MCF 10A (cell line): ENCODE results near the gene ARHGAP18. TPM values are rescaled to one million over a fixed set of nuclear protein-coding genes. Genes with fewer than 3 reads are reported as not detected.
A peak's percentile ranks its signal among the peaks of the same experiment; 100 is the strongest.

Source experiments
- BruUV-seq: library from RNA; stranded (reverse); fragments of 400-500 nt; replicated peaks from 2 replicates; lab custom pipeline; 2021; lab: Mats Ljungman, UMichigan
- CTCF ChIA-PET: fragments of 300-600 bp; sonication (Branson Sonifier 250); formaldehyde crosslinking; extraction: SDS; loops from one replicate; lab custom pipeline; 2021; ENCODE audit warnings: antibody characterized with exemption, inconsistent platforms; lab: Yijun Ruan, JAX
- POLR2A ChIA-PET: fragments of 300-600, 350-650 bp; sonication (Branson Sonifier 250); formaldehyde crosslinking; extraction: SDS; loops from one replicate; lab custom pipeline; 2020; ENCODE audit warnings: antibody characterized with exemption, inconsistent platforms; lab: Yijun Ruan, JAX
- DNase-seq: peaks from one replicate; pipeline ENCODE4 v3.0.0-alpha.2; 2018; ENCODE audit not compliant: unreplicated experiment
- H3K27ac Mint-ChIP-seq: one replicate; pipeline ENCODE4 v1.8.0; 2022; ENCODE audit warnings: mild to moderate bottlenecking, low read depth, mixed read lengths; ENCODE audit not compliant: unreplicated experiment
- H3K27me3 Mint-ChIP-seq: one replicate; pipeline ENCODE4 v1.8.0; 2022; ENCODE audit warnings: mixed read lengths; ENCODE audit not compliant: insufficient read depth, unreplicated experiment
- H3K36me3 Mint-ChIP-seq: one replicate; pipeline ENCODE4 v1.8.0; 2022; ENCODE audit warnings: mild to moderate bottlenecking, moderate library complexity, mixed read lengths; ENCODE audit not compliant: insufficient read depth, unreplicated experiment
- H3K4me1 Mint-ChIP-seq: one replicate; pipeline ENCODE4 v1.8.0; 2022; ENCODE audit warnings: mixed read lengths; ENCODE audit not compliant: insufficient read depth, unreplicated experiment
- H3K4me3 Mint-ChIP-seq: one replicate; pipeline ENCODE4 v1.8.0; 2022; ENCODE audit warnings: mild to moderate bottlenecking, moderate library complexity, mixed read lengths; ENCODE audit not compliant: unreplicated experiment
- H3K9me3 Mint-ChIP-seq: one replicate; pipeline ENCODE4 v1.8.0; 2022; ENCODE audit warnings: mixed read lengths; ENCODE audit not compliant: unreplicated experiment
- intact Hi-C: fragments of 100-400 bp; cut with micrococcal nuclease; formaldehyde crosslinking; loops from 2 replicates; pipeline ENCODE4 v1.14.1; 2022
- total RNA-seq: library from RNA; stranded (reverse); gene quantifications from 2 replicates; pipeline ENCODE4 v1.2.3, GENCODE V29; 2022
- TF ChIP-seq, protein P1 (sequence below): fragments of 200-600 bp; IDR thresholded peaks from one replicate; pipeline ENCODE4 v1.8.0; 2022; ENCODE audit warnings: antibody characterized with exemption, mild to moderate bottlenecking; ENCODE audit not compliant: unreplicated experiment

Gene ARHGAP18
- total RNA-seq, 1 experiment from 2014 or later = 22.9 TPM

DNA sequence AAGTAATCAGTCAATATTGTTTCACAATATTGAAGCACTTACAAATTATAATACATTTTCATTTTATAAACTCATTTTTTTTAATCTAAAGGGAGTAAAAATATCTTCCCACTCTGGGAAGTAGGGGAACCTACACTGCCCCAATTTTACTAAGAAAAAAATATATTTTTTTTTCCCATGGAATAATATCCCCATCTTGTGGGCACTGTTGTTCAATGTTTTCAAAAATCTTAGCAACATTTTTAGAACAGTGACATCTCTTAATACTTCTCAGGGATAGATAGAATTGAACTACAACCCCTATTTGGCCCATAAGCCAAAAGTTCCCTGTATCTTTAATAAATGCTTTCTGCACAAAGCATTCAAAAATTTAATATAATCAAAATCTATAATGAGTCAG lies 42.9 kb downstream of the ARHGAP18 start:
- no peaks in the 10 kb centered on the region for H3K9me3 Mint-ChIP-seq
- no peak for DNase-seq
- no peak overlapping the region for H3K4me3 Mint-ChIP-seq
- POLR2A ChIA-PET = no interaction called here
- CTCF ChIA-PET = interaction anchor here (0.7 to 1.4 kb wide), 2 partner anchors 10 to 62 kb away, joined by 4 read pairs; no protein-coding TSS in a partner anchor
- TF ChIP-seq, protein P1, sequence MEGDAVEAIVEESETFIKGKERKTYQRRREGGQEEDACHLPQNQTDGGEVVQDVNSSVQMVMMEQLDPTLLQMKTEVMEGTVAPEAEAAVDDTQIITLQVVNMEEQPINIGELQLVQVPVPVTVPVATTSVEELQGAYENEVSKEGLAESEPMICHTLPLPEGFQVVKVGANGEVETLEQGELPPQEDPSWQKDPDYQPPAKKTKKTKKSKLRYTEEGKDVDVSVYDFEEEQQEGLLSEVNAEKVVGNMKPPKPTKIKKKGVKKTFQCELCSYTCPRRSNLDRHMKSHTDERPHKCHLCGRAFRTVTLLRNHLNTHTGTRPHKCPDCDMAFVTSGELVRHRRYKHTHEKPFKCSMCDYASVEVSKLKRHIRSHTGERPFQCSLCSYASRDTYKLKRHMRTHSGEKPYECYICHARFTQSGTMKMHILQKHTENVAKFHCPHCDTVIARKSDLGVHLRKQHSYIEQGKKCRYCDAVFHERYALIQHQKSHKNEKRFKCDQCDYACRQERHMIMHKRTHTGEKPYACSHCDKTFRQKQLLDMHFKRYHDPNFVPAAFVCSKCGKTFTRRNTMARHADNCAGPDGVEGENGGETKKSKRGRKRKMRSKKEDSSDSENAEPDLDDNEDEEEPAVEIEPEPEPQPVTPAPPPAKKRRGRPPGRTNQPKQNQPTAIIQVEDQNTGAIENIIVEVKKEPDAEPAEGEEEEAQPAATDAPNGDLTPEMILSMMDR = no peak
- intact Hi-C loops = loop anchor here (1.0 to 5.0 kb wide), 2 partner anchors 65 to 69 kb away; no protein-coding TSS in a partner anchor
- H3K36me3 Mint-ChIP-seq = no peaks in the 10 kb centered on the region
- H3K27me3 Mint-ChIP-seq = no peaks in the 10 kb centered on the region
- H3K27ac Mint-ChIP-seq = peak overlapping the region; percentile 74
- H3K4me1 Mint-ChIP-seq = peaks cover 34% of the 10 kb centered on the region
- no TSS peak for BruUV-seq

DNA sequence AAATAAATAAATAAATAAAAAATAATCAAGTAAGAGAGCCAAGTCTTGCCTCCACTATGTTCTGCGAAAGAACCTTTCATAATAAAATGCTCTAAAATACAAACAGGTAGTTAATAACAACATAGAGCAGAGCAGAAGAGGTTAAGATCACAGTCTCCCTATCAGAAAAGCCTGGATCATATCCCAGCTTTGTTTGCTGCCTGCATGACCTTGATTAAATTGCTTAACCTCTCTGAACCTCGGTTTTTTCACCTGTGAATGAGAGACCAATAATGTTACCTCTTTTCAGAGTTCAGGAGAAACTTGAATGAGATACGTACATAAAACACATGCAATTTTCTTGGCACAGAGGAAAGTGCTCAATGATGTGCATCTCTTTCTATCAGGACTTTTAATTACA lies 44.4 kb downstream of the ARHGAP18 start:
- no peaks in the 10 kb centered on the region for H3K27me3 Mint-ChIP-seq
- H3K9me3 Mint-ChIP-seq = no peaks in the 10 kb centered on the region
- H3K27ac Mint-ChIP-seq = no peak overlapping the region
- H3K4me3 Mint-ChIP-seq = no peak overlapping the region
- no peaks in the 10 kb centered on the region for H3K36me3 Mint-ChIP-seq
- H3K4me1 Mint-ChIP-seq = peaks cover 31% of the 10 kb centered on the region
- CTCF ChIA-PET = interaction anchor here (1.3 to 1.7 kb wide), 3 partner anchors 56 to 68 kb away, joined by 4 to 11 read pairs (median 4); no protein-coding TSS in a partner anchor
- intact Hi-C loops = loop anchor here (5.0 kb wide), 1 partner anchor 67 kb away; no protein-coding TSS in a partner anchor
- no peak for DNase-seq
- POLR2A ChIA-PET = interaction anchor here (0.5 to 0.8 kb wide), 2 partner anchors 16 to 45 kb away, joined by 3 read pairs; partner anchors contain the start of gene ARHGAP18
- no TSS peak for BruUV-seq
- TF ChIP-seq, protein P1 = no peak

DNA sequence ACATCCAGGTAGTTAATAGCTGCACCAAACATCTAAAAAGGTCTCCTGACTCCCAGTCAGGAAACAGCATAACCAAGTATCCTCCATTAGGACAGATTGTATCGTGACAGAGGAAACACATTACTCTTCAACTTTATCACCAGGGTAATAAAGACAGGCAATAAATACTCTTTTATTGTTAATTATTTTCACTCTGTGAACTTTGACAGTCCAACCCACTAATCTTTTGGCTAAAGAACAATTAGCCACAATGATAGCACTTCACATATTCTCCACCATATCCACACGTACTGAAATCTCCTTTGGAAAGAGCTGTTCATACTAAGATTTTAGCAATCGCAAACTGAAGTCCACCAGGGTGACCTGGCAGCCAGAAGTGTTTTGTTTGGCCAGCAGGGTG lies 46.4 kb downstream of the ARHGAP18 start:
- Mint-ChIP-seq H3K36me3 (peaks cover 6% of the 10 kb centered on the region), H3K9me3 (no peaks in the 10 kb centered on the region), H3K27ac (no peak overlapping the region), H3K4me3 (no peak overlapping the region), H3K4me1 (peaks cover 37% of the 10 kb centered on the region), H3K27me3 (no peaks in the 10 kb centered on the region)
- POLR2A ChIA-PET = interaction anchor here (0.7 kb wide), 1 partner anchor 49 kb away, joined by 3 read pairs; no protein-coding TSS in a partner anchor
- intact Hi-C loops = no loop called here
- TF ChIP-seq, protein P1 = no peak
- CTCF ChIA-PET = interaction anchor here (1.1 kb wide), 1 partner anchor 65 kb away, joined by 4 read pairs; no protein-coding TSS in a partner anchor
- BruUV-seq = no TSS peak
- DNase-seq = no peak

DNA sequence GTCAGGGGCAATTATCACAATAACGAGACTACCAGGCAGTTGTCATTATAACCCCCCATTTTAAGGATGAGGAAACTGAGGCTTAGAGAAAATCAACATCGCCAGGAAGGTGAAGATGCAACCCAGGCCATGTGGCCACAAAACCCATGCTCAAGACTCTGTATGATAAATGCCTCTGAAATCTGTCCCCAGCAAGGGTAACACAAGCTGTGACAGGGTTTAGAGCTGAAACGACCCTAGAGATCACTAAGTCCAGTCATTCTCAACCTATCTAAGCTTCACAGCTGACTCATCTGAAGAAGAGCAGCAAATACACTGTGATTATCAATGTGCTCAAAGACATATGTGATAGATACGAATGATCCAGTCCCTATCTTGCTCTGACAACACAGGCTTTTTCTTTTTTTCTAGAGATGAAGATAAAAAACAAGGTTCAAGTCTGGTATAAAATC lies 47.0 kb downstream of the ARHGAP18 start:
- TF ChIP-seq, protein P1 = no peak
- no peaks in the 10 kb centered on the region for H3K9me3 Mint-ChIP-seq
- intact Hi-C loops = no loop called here
- H3K27ac Mint-ChIP-seq = no peak overlapping the region
- ChIA-PET CTCF (interaction anchor here (1.1 kb wide), 1 partner anchor 64 kb away, joined by 4 read pairs; no protein-coding TSS in a partner anchor), POLR2A (interaction anchor here (0.7 kb wide), 1 partner anchor 49 kb away, joined by 3 read pairs; no protein-coding TSS in a partner anchor)
- H3K4me3 Mint-ChIP-seq = no peak overlapping the region
- peaks cover 6% of the 10 kb centered on the region for H3K36me3 Mint-ChIP-seq
- BruUV-seq = no TSS peak
- no peak for DNase-seq
- H3K4me1 Mint-ChIP-seq = peaks cover 31% of the 10 kb centered on the region
- H3K27me3 Mint-ChIP-seq = no peaks in the 10 kb centered on the region
